Thoracic aorta (tissue), 2 donors: ENCODE data around the gene CALN1. TPM values are rescaled to one million over a fixed set of nuclear protein-coding genes. Genes with fewer than 3 reads are reported as not detected.

Source experiments
- ATAC-seq: fragments of 150-250 bp; one replicate; pipeline ENCODE4 v1.8.0; 2017; ENCODE audit warnings: low read depth; ENCODE audit not compliant: insufficient number of reproducible peaks, low FRiP score
- DNase-seq: peaks from one replicate; pipeline ENCODE4 v3.0.0-alpha.2; 2020; ENCODE audit warnings: low spot score
- H3K27ac ChIP-seq, 2 donors: fragments of 200-600 bp; sonication (generic); 1 replicate in 1 of 2; 2 replicates in 1 of 2; pipeline ENCODE4 v1.5.1; 2016; ENCODE audit warnings: mild to moderate bottlenecking in 2 of 2, moderate library complexity in 2 of 2
- H3K27me3 ChIP-seq: fragments of 200-600 bp; sonication (generic); replicated peaks from 2 replicates; pipeline ENCODE4 v1.6.0; 2016; ENCODE audit warnings: mild to moderate bottlenecking; ENCODE audit not compliant: insufficient read depth
- H3K36me3 ChIP-seq: fragments of 200-600 bp; sonication (generic); one replicate; pipeline ENCODE4 v1.5.1; 2016
- H3K4me1 ChIP-seq, 2 donors: fragments of 200-600 bp; sonication (generic); 1 replicate in 1 of 2; 2 replicates in 1 of 2; pipeline versions ENCODE4 v1.5.1 to v1.6.0; 2016; ENCODE audit warnings: low read depth in 2 of 2, mild to moderate bottlenecking in 1 of 2; ENCODE audit not compliant: control insufficient read depth in 1 of 2
- H3K4me3 ChIP-seq: fragments of 200-600 bp; sonication (generic); 2 replicates; pipeline ENCODE4 v1.5.1; 2016; ENCODE audit warnings: mild to moderate bottlenecking
- H3K9me3 ChIP-seq: fragments of 200-600 bp; sonication (generic); 2 replicates; pipeline ENCODE4 v1.5.1; 2016
- CTCF ChIP-seq: fragments of 200-600 bp; sonication (generic); IDR thresholded peaks from one replicate; pipeline ENCODE4 v1.5.1; 2019; ENCODE audit warnings: antibody characterized with exemption
- total RNA-seq, 2 donors: library from RNA; depleted of rRNA; stranded (reverse); fragments of >200 nt; gene quantifications; one replicate each; pipeline versions ENCODE4 v1.1.0 to v1.2.3, GENCODE V29; 2016

Gene CALN1
- total RNA-seq, 2 donors from 2014 or later = not detected

- DNase-seq = no peak
- H3K4me1 ChIP-seq = no peaks in the 10 kb centered on the region
- no peaks in the 10 kb centered on the region for H3K9me3 ChIP-seq
- H3K36me3 ChIP-seq = no peaks in the 10 kb centered on the region
- H3K27me3 ChIP-seq = no peaks in the 10 kb centered on the region
- H3K27ac ChIP-seq = no peak overlapping the region
- no peak for ATAC-seq
- no peak overlapping the region for H3K4me3 ChIP-seq
- no peak for TF ChIP-seq CTCF
These were observed 190.0 kb downstream of the CALN1 start for GRCh38 chr7:72222136-72222535.

GRCh38 chr7:72219500-72219899 is 192.6 kb downstream of the CALN1 start:
- Histone ChIP-seq H3K27me3 (no peaks in the 10 kb centered on the region), H3K27ac (no peak overlapping the region), H3K36me3 (no peaks in the 10 kb centered on the region), H3K4me1 (no peaks in the 10 kb centered on the region), H3K9me3 (no peaks in the 10 kb centered on the region), H3K4me3 (no peak overlapping the region)
- DNase-seq (no peak), ATAC-seq (no peak)
- TF ChIP-seq CTCF = no peak

GRCh38 chr7:72217151-72217550 is 195.0 kb downstream of the CALN1 start:
- DNase-seq (no peak), ATAC-seq (no peak)
- no peak for TF ChIP-seq CTCF
- Histone ChIP-seq H3K27ac (no peak overlapping the region), H3K27me3 (no peaks in the 10 kb centered on the region), H3K36me3 (no peaks in the 10 kb centered on the region), H3K4me3 (no peak overlapping the region), H3K9me3 (no peaks in the 10 kb centered on the region), H3K4me1 (no peaks in the 10 kb centered on the region)

- ATAC-seq = no peak
- Histone ChIP-seq H3K27me3 (no peaks in the 10 kb centered on the region), H3K36me3 (no peaks in the 10 kb centered on the region), H3K27ac (no peak overlapping the region), H3K4me1 (no peaks in the 10 kb centered on the region), H3K9me3 (no peaks in the 10 kb centered on the region), H3K4me3 (no peak overlapping the region)
- TF ChIP-seq CTCF = no peak
- no peak for DNase-seq
These were observed 198.4 kb downstream of the CALN1 start for GRCh38 chr7:72213769-72214168.

GRCh38 chr7:72213081-72213480 is 199.1 kb downstream of the CALN1 start:
- no peak for DNase-seq
- Histone ChIP-seq H3K4me3 (no peak overlapping the region), H3K27me3 (no peaks in the 10 kb centered on the region), H3K27ac (no peak overlapping the region), H3K9me3 (no peaks in the 10 kb centered on the region), H3K36me3 (no peaks in the 10 kb centered on the region), H3K4me1 (no peaks in the 10 kb centered on the region)
- no peak for TF ChIP-seq CTCF
- no peak for ATAC-seq
